ENCODE results near the gene APBA1.

APBA1 gene

GRCh38 chr9:69594180-69594579 is 78.0 kb downstream of the APBA1 start:
- Histone ChIP-seq H3K36me3 (ENCODE audit: insufficient read depth, low read length) (no peaks in the 10 kb centered on the region), H3K9me3 (ENCODE audit: low read length) (no peaks in the 10 kb centered on the region), H3K4me1 (ENCODE audit: insufficient read depth, low read length) (peaks cover 8% of the 10 kb centered on the region), H3K4me3 (ENCODE audit: low read length) (no peak overlapping the region), H2AFZ (ENCODE audit: low read depth, low read length) (no peak overlapping the region), H3K27me3 (ENCODE audit: insufficient read depth, low read length) (no peaks in the 10 kb centered on the region)

DNA sequence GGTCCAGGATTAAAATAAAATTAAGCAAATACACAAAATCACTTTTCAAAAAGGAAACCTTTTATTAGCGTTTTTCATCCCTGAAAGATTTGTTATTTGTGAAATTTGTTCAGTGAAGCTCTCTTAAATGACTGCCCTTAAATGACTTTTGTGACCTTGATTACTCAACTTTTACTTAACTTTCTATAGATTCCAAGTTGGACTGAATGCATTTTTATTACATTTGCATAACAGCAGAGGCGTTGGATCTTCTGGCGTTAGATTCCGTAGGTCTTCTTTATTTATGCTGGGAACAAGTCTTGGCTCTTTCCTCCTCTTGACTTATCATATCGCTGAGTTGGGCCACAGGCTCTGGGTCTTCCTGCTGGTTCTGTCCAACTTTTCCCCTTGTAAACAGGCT is 78.4 kb downstream of the APBA1 start:
- Histone ChIP-seq H3K36me3 (ENCODE audit: insufficient read depth, low read length) (no peaks in the 10 kb centered on the region), H3K9me3 (ENCODE audit: low read length) (no peaks in the 10 kb centered on the region), H2AFZ (ENCODE audit: low read depth, low read length) (no peak overlapping the region), H3K4me1 (ENCODE audit: insufficient read depth, low read length) (peaks cover 8% of the 10 kb centered on the region), H3K27me3 (ENCODE audit: insufficient read depth, low read length) (no peaks in the 10 kb centered on the region), H3K4me3 (ENCODE audit: low read length) (no peak overlapping the region)

GRCh38 chr9:69593301-69593700 is 78.9 kb downstream of the APBA1 start:
- Histone ChIP-seq H3K9me3 (ENCODE audit: low read length) (no peaks in the 10 kb centered on the region), H3K27me3 (ENCODE audit: insufficient read depth, low read length) (no peaks in the 10 kb centered on the region), H3K36me3 (ENCODE audit: insufficient read depth, low read length) (no peaks in the 10 kb centered on the region), H2AFZ (ENCODE audit: low read depth, low read length) (no peak overlapping the region), H3K4me1 (ENCODE audit: insufficient read depth, low read length) (peaks cover 8% of the 10 kb centered on the region), H3K4me3 (ENCODE audit: low read length) (no peak overlapping the region)

- H3K27me3 ChIP-seq (ENCODE audit: insufficient read depth, low read length) = no peaks in the 10 kb centered on the region
- H3K36me3 ChIP-seq (ENCODE audit: insufficient read depth, low read length) = no peaks in the 10 kb centered on the region
- H2AFZ ChIP-seq (ENCODE audit: low read depth, low read length) = no peak overlapping the region
- no peaks in the 10 kb centered on the region for H3K9me3 ChIP-seq (ENCODE audit: low read length)
- H3K4me3 ChIP-seq (ENCODE audit: low read length) = no peak overlapping the region
- H3K4me1 ChIP-seq (ENCODE audit: insufficient read depth, low read length) = peaks cover 8% of the 10 kb centered on the region
Observed at GRCh38 chr9:69590266-69590665, 81.9 kb downstream of the APBA1 start.

GRCh38 chr9:69589156-69589555 is 83.0 kb downstream of the APBA1 start:
- no peaks in the 10 kb centered on the region for H3K9me3 ChIP-seq (ENCODE audit: low read length)
- H3K4me3 ChIP-seq (ENCODE audit: low read length) = no peak overlapping the region
- H3K27me3 ChIP-seq (ENCODE audit: insufficient read depth, low read length) = no peaks in the 10 kb centered on the region
- H2AFZ ChIP-seq (ENCODE audit: low read depth, low read length) = no peak overlapping the region
- peaks cover 8% of the 10 kb centered on the region for H3K4me1 ChIP-seq (ENCODE audit: insufficient read depth, low read length)
- no peaks in the 10 kb centered on the region for H3K36me3 ChIP-seq (ENCODE audit: insufficient read depth, low read length)

DNA sequence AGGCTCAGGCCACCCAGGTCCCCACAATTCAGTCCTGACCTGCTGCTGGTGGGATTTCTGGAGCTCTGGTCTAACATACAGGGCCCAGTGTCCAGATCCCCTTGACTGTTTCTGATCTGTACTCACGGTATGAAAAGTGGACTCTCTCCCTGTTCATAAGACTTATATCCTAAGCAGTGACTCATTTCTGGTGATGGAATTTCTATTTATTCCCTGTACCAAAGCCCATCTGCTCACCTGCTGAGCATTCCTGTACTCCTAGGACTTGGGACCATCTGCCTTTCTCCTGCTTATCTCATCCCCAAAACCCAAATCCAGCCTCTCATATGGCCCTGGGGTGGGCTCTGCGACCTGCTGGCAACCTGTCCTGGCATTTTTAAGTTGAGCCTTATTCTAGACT is 86.6 kb downstream of the APBA1 start:
- Histone ChIP-seq H3K4me1 (ENCODE audit: insufficient read depth, low read length) (no peaks in the 10 kb centered on the region), H3K4me3 (ENCODE audit: low read length) (no peak overlapping the region), H3K9me3 (ENCODE audit: low read length) (no peaks in the 10 kb centered on the region), H2AFZ (ENCODE audit: low read depth, low read length) (no peak overlapping the region), H3K27me3 (ENCODE audit: insufficient read depth, low read length) (no peaks in the 10 kb centered on the region), H3K36me3 (ENCODE audit: insufficient read depth, low read length) (no peaks in the 10 kb centered on the region)

DNA sequence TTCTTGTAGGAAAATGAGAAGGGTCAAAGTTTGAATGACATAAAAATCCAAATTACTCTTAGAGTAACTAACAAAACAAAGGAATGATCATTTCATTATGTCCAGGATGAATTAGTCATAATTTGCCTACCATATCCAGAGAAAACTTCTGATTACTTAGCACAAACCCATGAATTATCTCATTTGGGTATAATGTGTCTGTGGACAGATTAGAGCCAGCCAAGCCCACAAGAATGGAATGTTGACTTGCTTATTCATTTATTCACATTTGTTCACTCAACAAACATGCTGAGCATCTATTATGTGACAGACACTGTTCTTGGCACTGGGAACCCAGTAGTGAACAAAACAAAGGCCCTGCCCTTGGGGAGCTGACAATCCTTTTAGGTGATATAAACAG is 87.4 kb downstream of the APBA1 start:
- no peaks in the 10 kb centered on the region for H3K9me3 ChIP-seq (ENCODE audit: low read length)
- H3K4me3 ChIP-seq (ENCODE audit: low read length) = no peak overlapping the region
- H3K36me3 ChIP-seq (ENCODE audit: insufficient read depth, low read length) = no peaks in the 10 kb centered on the region
- no peaks in the 10 kb centered on the region for H3K27me3 ChIP-seq (ENCODE audit: insufficient read depth, low read length)
- no peaks in the 10 kb centered on the region for H3K4me1 ChIP-seq (ENCODE audit: insufficient read depth, low read length)
- H2AFZ ChIP-seq (ENCODE audit: low read depth, low read length) = no peak overlapping the region

GRCh38 chr9:69583645-69584234 is 88.4 kb downstream of the APBA1 start:
- Histone ChIP-seq H2AFZ (ENCODE audit: low read depth, low read length) (no peak overlapping the region), H3K4me3 (ENCODE audit: low read length) (no peak overlapping the region), H3K9me3 (ENCODE audit: low read length) (no peaks in the 10 kb centered on the region), H3K4me1 (ENCODE audit: insufficient read depth, low read length) (no peaks in the 10 kb centered on the region), H3K36me3 (ENCODE audit: insufficient read depth, low read length) (no peaks in the 10 kb centered on the region), H3K27me3 (ENCODE audit: insufficient read depth, low read length) (no peaks in the 10 kb centered on the region)

- Histone ChIP-seq H3K36me3 (ENCODE audit: insufficient read depth, low read length) (no peaks in the 10 kb centered on the region), H3K4me3 (ENCODE audit: low read length) (no peak overlapping the region), H3K27me3 (ENCODE audit: insufficient read depth, low read length) (no peaks in the 10 kb centered on the region)
Observed at GRCh38 chr9:69582544-69583297, 89.5 kb downstream of the APBA1 start.

GRCh38 chr9:69582018-69582417 is 90.2 kb downstream of the APBA1 start:
- Histone ChIP-seq H3K36me3 (ENCODE audit: insufficient read depth, low read length) (no peaks in the 10 kb centered on the region), H3K9me3 (ENCODE audit: low read length) (no peaks in the 10 kb centered on the region), H3K4me3 (ENCODE audit: low read length) (no peak overlapping the region), H3K4me1 (ENCODE audit: insufficient read depth, low read length) (no peaks in the 10 kb centered on the region), H2AFZ (ENCODE audit: low read depth, low read length) (no peak overlapping the region), H3K27me3 (ENCODE audit: insufficient read depth, low read length) (no peaks in the 10 kb centered on the region)

More at GRCh38 chr9:69582544-69583297, 89.5 kb downstream of the APBA1 start:
- Histone ChIP-seq H3K4me1 (ENCODE audit: insufficient read depth, low read length) (no peaks in the 10 kb centered on the region), H3K9me3 (ENCODE audit: low read length) (no peaks in the 10 kb centered on the region), H2AFZ (ENCODE audit: low read depth, low read length) (no peak overlapping the region)

DNA sequence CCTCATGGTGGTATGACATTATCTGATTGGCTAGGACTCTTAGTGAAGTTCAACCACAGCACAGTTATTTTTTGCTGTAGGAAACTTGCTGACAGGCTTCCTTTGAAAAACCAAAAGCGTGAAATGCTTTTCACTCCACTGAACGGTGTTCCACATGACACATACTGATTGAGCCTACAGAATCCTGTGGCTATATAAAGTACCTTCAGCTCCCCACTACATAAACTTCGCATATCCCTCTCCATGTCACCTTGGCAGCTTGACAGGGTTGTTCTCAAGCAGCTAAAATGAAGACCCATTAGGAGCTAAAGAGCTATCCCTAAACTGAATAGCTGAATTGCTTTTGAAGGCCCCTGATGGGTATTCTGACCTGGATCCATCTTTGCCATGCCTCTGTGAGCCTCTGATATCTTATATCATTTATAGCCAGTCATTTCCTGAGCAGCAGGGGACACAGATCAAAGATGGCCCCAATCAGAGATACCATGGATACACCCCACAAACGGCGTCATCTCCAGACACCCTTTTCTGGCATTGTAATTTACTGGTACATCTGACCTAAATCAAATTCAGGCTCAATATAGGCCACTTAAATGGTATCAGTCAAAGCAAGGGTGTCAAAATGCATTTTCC is 91.5 kb downstream of the APBA1 start:
- H3K4me3 ChIP-seq (ENCODE audit: low read length) = no peak overlapping the region
- no peak overlapping the region for H2AFZ ChIP-seq (ENCODE audit: low read depth, low read length)
- H3K36me3 ChIP-seq (ENCODE audit: insufficient read depth, low read length) = no peaks in the 10 kb centered on the region
- H3K9me3 ChIP-seq (ENCODE audit: low read length) = no peaks in the 10 kb centered on the region
- H3K27me3 ChIP-seq (ENCODE audit: insufficient read depth, low read length) = no peaks in the 10 kb centered on the region
- no peaks in the 10 kb centered on the region for H3K4me1 ChIP-seq (ENCODE audit: insufficient read depth, low read length)

DNA sequence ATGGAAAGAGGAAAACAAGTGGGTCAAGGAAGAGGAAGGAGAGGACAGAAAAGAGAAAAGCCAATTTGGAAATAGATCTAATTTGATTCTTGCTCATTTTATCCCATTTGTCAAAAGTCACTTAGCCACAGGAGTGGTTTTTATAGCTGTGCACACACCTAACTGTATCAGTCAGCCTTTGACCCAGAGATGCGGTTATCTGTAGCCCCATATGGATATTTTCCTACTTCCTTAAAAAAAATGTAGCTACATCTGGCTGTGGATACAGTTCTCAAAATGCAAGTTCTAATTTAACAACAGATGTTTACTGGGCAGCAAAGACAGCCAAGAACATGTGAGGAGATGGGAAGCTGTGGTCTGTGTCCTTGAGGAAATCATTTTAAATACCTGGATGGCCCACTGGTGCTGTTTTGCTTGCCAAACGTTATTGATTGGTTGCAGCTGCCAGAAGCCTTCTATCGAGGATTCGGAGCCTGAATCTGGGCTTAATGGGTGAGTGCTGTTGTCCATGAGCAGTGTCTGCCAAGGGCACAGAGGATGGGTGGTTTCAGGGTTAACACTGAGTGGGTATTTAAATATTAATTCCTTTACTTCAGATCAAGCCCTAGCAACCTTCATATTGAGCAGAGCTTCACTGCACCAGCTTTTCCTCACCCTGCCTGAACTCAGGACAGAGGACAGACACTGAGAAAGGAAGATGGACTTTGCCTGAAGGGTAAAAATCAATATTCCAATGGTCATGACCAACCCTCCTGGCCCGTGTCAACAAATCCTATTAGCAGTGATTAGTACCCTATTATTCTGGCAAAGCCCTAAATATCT is 92.2 kb downstream of the APBA1 start:
- H3K36me3 ChIP-seq (ENCODE audit: insufficient read depth, low read length) = no peaks in the 10 kb centered on the region
- no peaks in the 10 kb centered on the region for H3K27me3 ChIP-seq (ENCODE audit: insufficient read depth, low read length)
- no peaks in the 10 kb centered on the region for H3K9me3 ChIP-seq (ENCODE audit: low read length)
- H3K4me3 ChIP-seq (ENCODE audit: low read length) = no peak overlapping the region
- no peaks in the 10 kb centered on the region for H3K4me1 ChIP-seq (ENCODE audit: insufficient read depth, low read length)
- H2AFZ ChIP-seq (ENCODE audit: low read depth, low read length) = no peak overlapping the region
